ENCODE measurements around the gene RBMX. TPM values are rescaled to one million over a fixed set of nuclear protein-coding genes. Genes with fewer than 3 reads are reported as not detected.
A peak's percentile ranks its signal among the peaks of the same experiment; 100 is the strongest.
"Not testable (repeated sequence)": the region's sequence is repeated elsewhere in the genome, so short reads cannot be mapped to it uniquely, and the experiment has no call there.

RBMX gene
- total RNA-seq, 3 donors from 2014 or later (not counting 1 experiment from before 2014, with no cell fraction given) = 171 to 208 (median 174) TPM

- peak; percentile 75 to 87 (median 83) for ATAC-seq
- Histone ChIP-seq H3K27me3 (ENCODE audit: control insufficient read depth, insufficient read depth, low read length) (no peaks in the 10 kb centered on the region), H3K4me3 (ENCODE audit: low read length) (peak overlapping the region; percentile 89), H3K36me3 (ENCODE audit: control insufficient read depth, insufficient read depth, low read length) (no peaks in the 10 kb centered on the region), H3K4me1 (ENCODE audit: control insufficient read depth, insufficient read depth, low read length) (peaks cover 23% of the 10 kb centered on the region), H3K9me3 (ENCODE audit: control insufficient read depth, insufficient read depth, low read length) (no peaks in the 10 kb centered on the region), H3K27ac (ENCODE audit: low read length) (peak overlapping the region; percentile 88)
- intact Hi-C loops (cut with micrococcal nuclease) = loop anchor here (1.0 kb wide), 1 partner anchor 16 kb away; no protein-coding TSS in a partner anchor
- DNase-seq = peak; percentile 61 to 89
- H3K27ac Mint-ChIP-seq = peak overlapping the region; percentile 81 to 95
- no peaks in the 10 kb centered on the region for H3K27me3 Mint-ChIP-seq (ENCODE audit: low read depth in 2 of 2)
- under 1% methylated on average over 43 of the region's 47 CpGs for WGBS (ENCODE audit: insufficient coverage)
- H3K9me3 Mint-ChIP-seq = no peaks in the 10 kb centered on the region
- H3K4me1 Mint-ChIP-seq = peaks cover 24 to 27% of the 10 kb centered on the region in 2 donors
- peak overlapping the region; percentile 91 for H3K4me3 Mint-ChIP-seq
- no peaks in the 10 kb centered on the region for H3K36me3 Mint-ChIP-seq
- TF ChIP-seq CTCF (IDR thresholded peaks at IDR 0.05) = no peak
These were observed 28.7 kb upstream of the RBMX start for GRCh38 chrX:136909119-136909705.

- 98% methylated on average over 11 of the region's 11 CpGs for WGBS (ENCODE audit: insufficient coverage)
- no peaks in the 10 kb centered on the region for H3K36me3 ChIP-seq (ENCODE audit: control insufficient read depth, insufficient read depth, low read length)
- Mint-ChIP-seq H3K4me3 (no peak overlapping the region), H3K27me3 (ENCODE audit: low read depth in 2 of 2) (no peaks in the 10 kb centered on the region), H3K4me1 (peaks cover 24 to 27% of the 10 kb centered on the region in 2 donors), H3K27ac (no peak overlapping the region), H3K36me3 (no peaks in the 10 kb centered on the region), H3K9me3 (no peaks in the 10 kb centered on the region)
- no peaks in the 10 kb centered on the region for H3K9me3 ChIP-seq (ENCODE audit: control insufficient read depth, insufficient read depth, low read length)
- no peak overlapping the region for H3K27ac ChIP-seq (ENCODE audit: low read length)
- no peak overlapping the region for H3K4me3 ChIP-seq (ENCODE audit: low read length)
- TF ChIP-seq CTCF (IDR thresholded peaks at IDR 0.05) = no peak
- no peaks in the 10 kb centered on the region for H3K27me3 ChIP-seq (ENCODE audit: control insufficient read depth, insufficient read depth, low read length)
- intact Hi-C loops (cut with micrococcal nuclease) = no loop called here
- no peak for ATAC-seq
- DNase-seq = no peak
- peaks cover 23% of the 10 kb centered on the region for H3K4me1 ChIP-seq (ENCODE audit: control insufficient read depth, insufficient read depth, low read length)
These were observed 27.1 kb upstream of the RBMX start for GRCh38 chrX:136907621-136908020.

- no peaks in the 10 kb centered on the region for H3K27me3 Mint-ChIP-seq (ENCODE audit: low read depth in 2 of 2)
- TF ChIP-seq CTCF (IDR thresholded peaks at IDR 0.05) = no peak
- no peaks in the 10 kb centered on the region for H3K36me3 Mint-ChIP-seq
- no peaks in the 10 kb centered on the region for H3K9me3 Mint-ChIP-seq
- 88% methylated on average over 14 of the region's 14 CpGs for WGBS (ENCODE audit: insufficient coverage)
- DNase-seq (no peak), ATAC-seq (no peak)
- H3K27ac Mint-ChIP-seq = no peak overlapping the region
- H3K4me3 ChIP-seq (ENCODE audit: low read length) = no peak overlapping the region
- no peaks in the 10 kb centered on the region for H3K36me3 ChIP-seq (ENCODE audit: control insufficient read depth, insufficient read depth, low read length)
- peaks cover 18% of the 10 kb centered on the region for H3K4me1 ChIP-seq (ENCODE audit: control insufficient read depth, insufficient read depth, low read length)
- H3K9me3 ChIP-seq (ENCODE audit: control insufficient read depth, insufficient read depth, low read length) = no peaks in the 10 kb centered on the region
- no peak overlapping the region for H3K4me3 Mint-ChIP-seq
- H3K4me1 Mint-ChIP-seq = peaks cover 21 to 24% of the 10 kb centered on the region in 2 donors
- intact Hi-C loops (cut with micrococcal nuclease) = no loop called here
- H3K27me3 ChIP-seq (ENCODE audit: control insufficient read depth, insufficient read depth, low read length) = no peaks in the 10 kb centered on the region
- H3K27ac ChIP-seq (ENCODE audit: low read length) = no peak overlapping the region
These were observed 26.5 kb upstream of the RBMX start for GRCh38 chrX:136906921-136907510.

- H3K36me3 ChIP-seq (ENCODE audit: control insufficient read depth, insufficient read depth, low read length); H3K27me3 ChIP-seq (ENCODE audit: control insufficient read depth, insufficient read depth, low read length); H3K27me3 Mint-ChIP-seq (ENCODE audit: low read depth in 2 of 2); H3K4me1 ChIP-seq (ENCODE audit: control insufficient read depth, insufficient read depth, low read length); intact Hi-C loops (cut with micrococcal nuclease); DNase-seq; H3K27ac ChIP-seq (ENCODE audit: low read length); H3K36me3 Mint-ChIP-seq; ATAC-seq; H3K4me3 ChIP-seq (ENCODE audit: low read length); H3K9me3 ChIP-seq (ENCODE audit: control insufficient read depth, insufficient read depth, low read length); H3K4me3 Mint-ChIP-seq; H3K27ac Mint-ChIP-seq; H3K9me3 Mint-ChIP-seq; H3K4me1 Mint-ChIP-seq: not testable (repeated sequence)
- 97% methylated on average over 4 of the region's 4 CpGs for WGBS (ENCODE audit: insufficient coverage)
These were observed 23.5 kb upstream of the RBMX start for GRCh38 chrX:136904067-136904466.

- H3K27me3 ChIP-seq (ENCODE audit: control insufficient read depth, insufficient read depth, low read length); H3K9me3 ChIP-seq (ENCODE audit: control insufficient read depth, insufficient read depth, low read length); H3K27ac Mint-ChIP-seq; intact Hi-C loops (cut with micrococcal nuclease); H3K4me1 Mint-ChIP-seq; ATAC-seq; H3K36me3 Mint-ChIP-seq; H3K4me1 ChIP-seq (ENCODE audit: control insufficient read depth, insufficient read depth, low read length); H3K27me3 Mint-ChIP-seq (ENCODE audit: low read depth in 2 of 2); DNase-seq; H3K4me3 Mint-ChIP-seq; H3K36me3 ChIP-seq (ENCODE audit: control insufficient read depth, insufficient read depth, low read length); H3K9me3 Mint-ChIP-seq; H3K27ac ChIP-seq (ENCODE audit: low read length); H3K4me3 ChIP-seq (ENCODE audit: low read length): not testable (repeated sequence)
- 95% methylated on average over 10 of the region's 10 CpGs for WGBS (ENCODE audit: insufficient coverage)
These were observed 19.5 kb upstream of the RBMX start for GRCh38 chrX:136900071-136900470.
